ENCODE measurements around the gene IL3RA.
A peak's percentile ranks its signal among the peaks of the same experiment; 100 is the strongest.

IL3RA gene

GRCh38 chrX:1391370-1391706 lies 54.8 kb downstream of the IL3RA start:
- H3K4me3 ChIP-seq (ENCODE audit: low read depth, low read length), result peak overlapping the region; percentile 100
- TF ChIP-seq, protein P1, sequence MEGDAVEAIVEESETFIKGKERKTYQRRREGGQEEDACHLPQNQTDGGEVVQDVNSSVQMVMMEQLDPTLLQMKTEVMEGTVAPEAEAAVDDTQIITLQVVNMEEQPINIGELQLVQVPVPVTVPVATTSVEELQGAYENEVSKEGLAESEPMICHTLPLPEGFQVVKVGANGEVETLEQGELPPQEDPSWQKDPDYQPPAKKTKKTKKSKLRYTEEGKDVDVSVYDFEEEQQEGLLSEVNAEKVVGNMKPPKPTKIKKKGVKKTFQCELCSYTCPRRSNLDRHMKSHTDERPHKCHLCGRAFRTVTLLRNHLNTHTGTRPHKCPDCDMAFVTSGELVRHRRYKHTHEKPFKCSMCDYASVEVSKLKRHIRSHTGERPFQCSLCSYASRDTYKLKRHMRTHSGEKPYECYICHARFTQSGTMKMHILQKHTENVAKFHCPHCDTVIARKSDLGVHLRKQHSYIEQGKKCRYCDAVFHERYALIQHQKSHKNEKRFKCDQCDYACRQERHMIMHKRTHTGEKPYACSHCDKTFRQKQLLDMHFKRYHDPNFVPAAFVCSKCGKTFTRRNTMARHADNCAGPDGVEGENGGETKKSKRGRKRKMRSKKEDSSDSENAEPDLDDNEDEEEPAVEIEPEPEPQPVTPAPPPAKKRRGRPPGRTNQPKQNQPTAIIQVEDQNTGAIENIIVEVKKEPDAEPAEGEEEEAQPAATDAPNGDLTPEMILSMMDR (IDR thresholded peaks at IDR 0.05; ENCODE audit: borderline replicate concordance, insufficient read depth, low read depth, low read length), result no peak

DNA sequence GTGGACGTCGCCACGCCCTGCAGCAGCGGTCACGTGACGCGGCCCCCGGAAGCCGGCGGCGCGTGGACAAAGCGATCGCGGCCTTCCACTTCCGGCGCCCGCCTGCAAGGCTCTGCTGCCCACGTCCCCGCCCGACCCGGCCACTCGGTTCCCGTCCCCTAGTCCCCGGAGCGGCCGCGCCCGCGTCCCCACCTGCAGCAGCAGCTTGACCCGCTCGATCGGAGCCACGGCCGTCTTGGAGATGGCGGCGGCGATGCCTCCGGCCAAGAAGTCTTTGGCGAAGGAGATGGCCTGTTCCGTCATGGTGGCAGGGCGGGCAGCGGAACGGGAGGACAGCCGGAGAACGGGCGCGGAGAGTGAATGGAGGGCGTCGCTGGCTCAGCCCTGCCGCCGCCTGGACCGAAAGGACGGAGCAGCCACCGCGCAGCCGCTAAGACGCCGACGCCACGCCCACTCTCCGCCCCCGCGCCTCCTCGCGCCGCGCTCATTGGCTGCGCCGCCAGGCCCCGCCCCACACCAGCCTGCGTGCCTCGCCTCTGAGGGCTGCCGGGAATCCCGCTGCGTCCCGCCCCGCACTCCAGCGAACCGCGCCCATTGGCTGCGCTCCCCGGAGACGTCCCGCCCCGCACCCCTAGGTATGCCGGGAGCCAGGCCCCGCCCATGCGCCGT lies 55.3 kb downstream of the IL3RA start, which contains the start of gene SLC25A6:
SLC25A6 (minus strand) TSS at position 407 of the 669 bp plus-strand sequence; CDS start at position 303, 104 bp downstream.
- H3K4me3 ChIP-seq (ENCODE audit: low read depth, low read length), result peak within 1 kb of the TSS; percentile 100
- TF ChIP-seq, protein P1 (IDR thresholded peaks at IDR 0.05; ENCODE audit: borderline replicate concordance, insufficient read depth, low read depth, low read length), result no peak

GRCh38 chrX:1392376-1393068 lies 55.9 kb downstream of the IL3RA start:
- H3K4me3 ChIP-seq (ENCODE audit: low read depth, low read length), result peak overlapping the region; percentile 100
- TF ChIP-seq, protein P1 (IDR thresholded peaks at IDR 0.05; ENCODE audit: borderline replicate concordance, insufficient read depth, low read depth, low read length), result no peak

DNA sequence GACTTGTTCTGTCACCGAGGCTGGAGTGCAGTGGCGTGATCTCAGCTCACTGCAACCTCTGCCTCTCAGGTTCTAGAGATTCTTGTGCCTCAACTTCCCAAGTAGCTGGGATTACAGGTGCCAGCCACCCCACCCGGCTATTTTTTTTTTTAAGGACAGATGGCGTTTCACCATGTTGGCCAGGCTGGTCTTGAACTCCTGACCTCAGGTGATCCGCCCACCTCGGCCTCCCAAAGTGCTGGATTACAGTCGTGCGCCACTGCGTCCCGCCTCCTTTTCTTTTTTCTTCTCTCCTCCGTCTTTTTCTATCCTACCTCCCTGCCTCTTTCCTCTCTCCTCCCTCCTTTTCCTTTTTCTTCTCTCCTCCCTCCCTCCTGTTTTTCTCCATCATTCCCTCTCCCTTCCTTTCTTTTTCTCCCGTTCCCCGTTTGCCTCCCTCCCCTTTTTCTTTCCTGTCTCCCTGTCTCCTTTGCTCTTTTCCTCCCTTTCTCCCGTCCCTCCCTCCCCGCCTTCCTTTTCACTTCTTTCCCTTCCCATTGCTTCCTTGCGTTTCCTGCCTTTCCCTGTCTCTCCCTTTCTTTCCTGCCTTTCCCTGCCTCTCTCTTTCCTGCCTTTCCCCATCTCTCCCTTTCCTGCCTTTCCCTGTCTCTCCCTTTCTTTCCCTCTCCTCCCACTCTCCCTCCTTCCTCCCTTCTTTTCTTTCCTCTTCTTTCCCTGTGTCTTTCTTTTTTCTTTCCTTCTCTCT lies 57.5 kb downstream of the IL3RA start:
- TF ChIP-seq, protein P1 (IDR thresholded peaks at IDR 0.05; ENCODE audit: borderline replicate concordance, insufficient read depth, low read depth, low read length), result no peak
- no peak overlapping the region for H3K4me3 ChIP-seq (ENCODE audit: low read depth, low read length)

DNA sequence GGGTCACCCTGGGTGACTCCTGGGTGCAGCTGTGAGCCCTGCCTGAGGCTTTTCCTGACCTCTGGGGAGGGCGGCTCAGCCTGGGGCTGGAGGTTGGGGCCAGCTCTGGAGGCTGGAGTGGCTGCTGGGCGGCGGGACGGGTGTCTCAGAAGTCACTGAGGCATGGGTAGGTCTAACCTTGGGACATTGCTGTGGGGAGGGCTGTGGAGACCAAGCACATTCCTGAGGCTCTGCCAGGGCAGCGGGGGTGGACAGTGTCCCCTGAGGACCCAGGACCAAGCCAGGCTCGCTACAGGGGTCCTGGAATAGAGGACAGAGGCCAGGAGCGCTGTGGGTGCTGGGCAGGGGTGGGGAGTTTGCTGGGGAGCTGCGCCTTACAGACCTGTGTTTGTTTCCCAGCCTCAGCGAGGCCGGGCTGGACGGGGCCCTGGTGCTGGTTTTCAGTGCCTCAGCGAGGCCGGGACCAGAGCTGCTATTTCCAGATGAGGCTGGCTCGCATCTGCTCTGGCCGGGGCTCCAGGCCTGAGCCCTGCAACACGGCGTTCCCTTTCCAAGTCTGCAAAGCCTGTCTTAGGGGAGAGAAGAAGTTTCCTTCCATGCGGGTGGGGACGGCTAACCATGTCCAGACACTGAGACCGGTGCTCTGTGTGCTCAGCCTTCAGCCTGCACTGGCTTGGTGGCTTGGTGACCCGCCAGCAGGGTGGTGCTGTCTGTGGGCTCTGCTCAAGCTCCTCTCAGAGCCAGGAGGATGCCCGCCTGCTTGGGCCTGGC lies 58.3 kb downstream of the IL3RA start:
- H3K4me3 ChIP-seq (ENCODE audit: low read depth, low read length), result no peak overlapping the region

DNA sequence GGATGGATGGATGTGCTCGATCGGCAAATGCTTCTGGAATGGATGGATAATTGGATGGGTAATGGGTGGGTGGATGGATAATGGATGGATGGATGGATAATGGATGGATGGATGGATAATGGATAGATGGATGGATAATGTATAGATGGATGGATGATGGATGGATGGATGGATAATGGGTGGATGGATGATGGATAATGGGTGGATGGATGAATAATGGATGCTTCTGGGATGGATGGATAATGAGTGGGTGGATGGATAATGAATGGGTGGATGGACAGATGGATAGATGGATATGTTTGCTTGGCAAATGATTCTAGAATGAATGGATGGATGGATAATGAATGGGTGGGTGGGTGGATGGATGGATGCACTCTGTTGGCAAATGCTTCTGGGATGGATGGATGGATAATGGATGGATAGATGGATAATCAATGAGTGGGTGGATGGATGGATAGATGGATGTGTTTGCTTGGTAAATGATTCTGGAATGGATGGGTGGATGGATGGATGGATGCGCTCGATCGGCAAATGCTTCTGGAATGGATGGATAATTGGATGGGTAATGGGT lies 59.1 kb downstream of the IL3RA start:
- no peak overlapping the region for H3K4me3 ChIP-seq (ENCODE audit: low read depth, low read length)
- TF ChIP-seq, protein P1 (IDR thresholded peaks at IDR 0.05; ENCODE audit: borderline replicate concordance, insufficient read depth, low read depth, low read length), result no peak

More for the DNA sequence above, 58.3 kb downstream of the IL3RA start:
- TF ChIP-seq, protein P1 (IDR thresholded peaks at IDR 0.05; ENCODE audit: borderline replicate concordance, insufficient read depth, low read depth, low read length), result no peak

Measured in GM12875 (cell line).